ENCODE results near the gene SNAP23. TPM values are rescaled to one million over a fixed set of nuclear protein-coding genes. Genes with fewer than 3 reads are reported as not detected.

Gene SNAP23
- total and polyA plus RNA-seq, 4 experiments from 2014 or later, result 70.6 to 92.3 (median 77.0) TPM

- Mint-ChIP-seq H3K36me3 (peaks cover 17 to 49% of the 10 kb centered on the region in 2 donors), H3K27ac (peak overlapping the region in 6 of 7 donors; percentile 49 to 85 (median 78)), H3K4me3 (peak overlapping the region in 3 of 8 donors; percentile 5 to 52 (median 35)), H3K9me3 (no peaks in the 10 kb centered on the region), H3K27me3 (no peaks in the 10 kb centered on the region), H3K4me1 (peaks cover 35 to 51% (median 42%) of the 10 kb centered on the region in 4 donors)
- ChIA-PET CTCF (ENCODE audit: partially characterized antibody) (interaction anchor here (0.6 to 1.2 kb wide), 3 partner anchors 10 to 12 kb away, joined by 3 to 5 read pairs (median 4); no protein-coding TSS in a partner anchor), POLR2A (ENCODE audit: partially characterized antibody) (interaction anchor here (0.7 to 1.8 kb wide), 2 partner anchors 50 to 54 kb away, joined by 3 to 7 read pairs; partner anchors contain the start of genes SNAP23 and ZNF106)
- peaks cover 11% of the 10 kb centered on the region for H3K36me3 ChIP-seq (ENCODE audit: insufficient read depth, low read length)
- H3K27ac ChIP-seq (ENCODE audit: low read depth, low read length), result no peak overlapping the region
- H3K27me3 ChIP-seq (ENCODE audit: insufficient read depth, low read length), result no peaks in the 10 kb centered on the region
- H3K4me1 ChIP-seq (ENCODE audit: insufficient read depth, low read length), result peaks cover 40% of the 10 kb centered on the region
- no peak overlapping the region for H3K4me3 ChIP-seq (ENCODE audit: low read length in 2 of 2)
- no peaks in the 10 kb centered on the region for H3K9me3 ChIP-seq (ENCODE audit: control insufficient read depth in 1 of 2, low read length in 2 of 2)
- intact Hi-C loops (cut with micrococcal nuclease), result no loop called here
- no peak for DNase-seq
Measured at GRCh38 chr15:42544853-42545629, 49.6 kb downstream of the SNAP23 start.

GRCh38 chr15:42547918-42548248, 52.4 kb downstream of the SNAP23 start:
- Mint-ChIP-seq H3K4me1 (peaks cover 36 to 69% (median 51%) of the 10 kb centered on the region in 4 donors), H3K4me3 (peak overlapping the region; percentile 93 to 100 (median 96)), H3K9me3 (no peaks in the 10 kb centered on the region), H3K36me3 (peaks cover 12 to 43% of the 10 kb centered on the region in 2 donors), H3K27ac (peak overlapping the region; percentile 87 to 100 (median 98)), H3K27me3 (no peaks in the 10 kb centered on the region)
- peak overlapping the region; percentile 92 to 99 for H3K4me3 ChIP-seq (ENCODE audit: low read length in 2 of 2)
- H3K36me3 ChIP-seq (ENCODE audit: insufficient read depth, low read length), result peaks cover 11% of the 10 kb centered on the region
- no peaks in the 10 kb centered on the region for H3K9me3 ChIP-seq (ENCODE audit: control insufficient read depth in 1 of 2, low read length in 2 of 2)
- no peaks in the 10 kb centered on the region for H3K27me3 ChIP-seq (ENCODE audit: insufficient read depth, low read length)
- H3K27ac ChIP-seq (ENCODE audit: low read depth, low read length), result peak overlapping the region; percentile 88
- intact Hi-C loops (cut with micrococcal nuclease), result loop anchor here (1.0 to 2.0 kb wide), 4 partner anchors 27 to 102 kb away; partner anchors contain the start of genes STARD9 and ZNF106
- peaks cover 47% of the 10 kb centered on the region for H3K4me1 ChIP-seq (ENCODE audit: insufficient read depth, low read length)
- CTCF ChIA-PET (ENCODE audit: partially characterized antibody), result interaction anchor here (1.0 to 1.6 kb wide), 3 partner anchors 33 to 103 kb away, joined by 3 to 5 read pairs (median 3); no protein-coding TSS in a partner anchor
- POLR2A ChIA-PET (ENCODE audit: partially characterized antibody), result interaction anchor here (0.8 to 5.6 kb wide), 15 partner anchors 12 to 275 kb away, joined by 3 to 60 read pairs (median 5); partner anchors contain the start of genes GANC, SNAP23, STARD9 and TMEM87A
- DNase-seq, result no peak

GRCh38 chr15:42548249-42549031, 53.0 kb downstream of the SNAP23 start, which contains the start of the genes HAUS2 and LRRC57:
Gene HAUS2, plus strand, starts transcription at chr15:42548838. Its CDS starts 35 bp downstream, at chr15:42548873.
Gene LRRC57, minus strand, starts transcription at chr15:42548793. Its CDS starts 359 bp downstream, at chr15:42548434.
- intact Hi-C loops (cut with micrococcal nuclease), result loop anchor here (1.0 to 2.0 kb wide), 4 partner anchors 27 to 102 kb away; partner anchors contain the start of genes STARD9 and ZNF106

GRCh38 chr15:42549032-42549491, 53.6 kb downstream of the SNAP23 start:
- Mint-ChIP-seq H3K36me3 (peaks cover 12 to 40% of the 10 kb centered on the region in 2 donors), H3K9me3 (no peaks in the 10 kb centered on the region), H3K27me3 (no peaks in the 10 kb centered on the region), H3K4me3 (peak overlapping the region; percentile 93 to 100 (median 96)), H3K4me1 (peaks cover 40 to 78% (median 59%) of the 10 kb centered on the region in 4 donors), H3K27ac (peak overlapping the region; percentile 87 to 100 (median 98))
- Histone ChIP-seq H3K4me1 (ENCODE audit: insufficient read depth, low read length) (peaks cover 54% of the 10 kb centered on the region), H3K36me3 (ENCODE audit: insufficient read depth, low read length) (peaks cover 11% of the 10 kb centered on the region), H3K27me3 (ENCODE audit: insufficient read depth, low read length) (no peaks in the 10 kb centered on the region), H3K27ac (ENCODE audit: low read depth, low read length) (peak overlapping the region; percentile 88), H3K4me3 (ENCODE audit: low read length in 2 of 2) (peak overlapping the region; percentile 92 to 99), H3K9me3 (ENCODE audit: control insufficient read depth in 1 of 2, low read length in 2 of 2) (no peaks in the 10 kb centered on the region)
- peak in 1 of 5 donors; percentile 56 for DNase-seq
- POLR2A ChIA-PET (ENCODE audit: partially characterized antibody), result interaction anchor here (1.0 to 5.6 kb wide), 9 partner anchors 10 to 276 kb away, joined by 3 to 60 read pairs (median 8); partner anchors contain the start of genes GANC, SNAP23, STARD9 and TMEM87A
- intact Hi-C loops (cut with micrococcal nuclease), result loop anchor here (2.0 kb wide), 1 partner anchor 58 kb away; the partner anchor contains the start of gene ZNF106
- CTCF ChIA-PET (ENCODE audit: partially characterized antibody), result interaction anchor here (1.3 kb wide), 1 partner anchor 54 kb away, joined by 4 read pairs; the partner anchor contains the start of gene SNAP23

More at GRCh38 chr15:42548249-42549031, 53.0 kb downstream of the SNAP23 start, which contains the start of the genes HAUS2 and LRRC57:
- Histone ChIP-seq H3K27ac (ENCODE audit: low read depth, low read length) (peak within 1 kb of the TSS; percentile 88), H3K4me1 (ENCODE audit: insufficient read depth, low read length) (peaks cover 52% of the 10 kb centered on the region), H3K27me3 (ENCODE audit: insufficient read depth, low read length) (no peaks in the 10 kb centered on the region), H3K36me3 (ENCODE audit: insufficient read depth, low read length) (peaks cover 11% of the 10 kb centered on the region), H3K4me3 (ENCODE audit: low read length in 2 of 2) (peak within 1 kb of the TSS; percentile 92 to 99), H3K9me3 (ENCODE audit: control insufficient read depth in 1 of 2, low read length in 2 of 2) (no peaks in the 10 kb centered on the region)
- H3K27me3 Mint-ChIP-seq, result no peaks in the 10 kb centered on the region
- ChIA-PET CTCF (ENCODE audit: partially characterized antibody) (interaction anchor here (1.0 to 1.3 kb wide), 3 partner anchors 33 to 103 kb away, joined by 3 to 4 read pairs (median 3); partner anchors contain the start of gene SNAP23), POLR2A (ENCODE audit: partially characterized antibody) (interaction anchor here (0.8 to 5.6 kb wide), 16 partner anchors 10 to 275 kb away, joined by 3 to 60 read pairs (median 4); partner anchors contain the start of genes GANC, SNAP23, STARD9 and TMEM87A)
- peak; percentile 85 to 89 (median 86) for DNase-seq
- peak within 1 kb of the TSS; percentile 93 to 100 (median 96) for H3K4me3 Mint-ChIP-seq
- H3K9me3 Mint-ChIP-seq, result no peaks in the 10 kb centered on the region
- H3K4me1 Mint-ChIP-seq, result peaks cover 36 to 71% (median 53%) of the 10 kb centered on the region in 4 donors
- H3K27ac Mint-ChIP-seq, result peak within 1 kb of the TSS; percentile 87 to 100 (median 98)
- H3K36me3 Mint-ChIP-seq, result peaks cover 12 to 40% of the 10 kb centered on the region in 2 donors

GRCh38 chr15:42549741-42550392, 54.4 kb downstream of the SNAP23 start:
- ChIA-PET CTCF (ENCODE audit: partially characterized antibody) (interaction anchor here (1.3 kb wide), 1 partner anchor 55 kb away, joined by 4 read pairs; the partner anchor contains the start of gene SNAP23), POLR2A (ENCODE audit: partially characterized antibody) (interaction anchor here (1.0 to 5.6 kb wide), 5 partner anchors 11 to 59 kb away, joined by 3 to 60 read pairs (median 33); partner anchors contain the start of genes SNAP23, STARD9 and ZNF106)
- Histone ChIP-seq H3K36me3 (ENCODE audit: insufficient read depth, low read length) (peaks cover 5% of the 10 kb centered on the region), H3K4me3 (ENCODE audit: low read length in 2 of 2) (no peak overlapping the region), H3K9me3 (ENCODE audit: control insufficient read depth in 1 of 2, low read length in 2 of 2) (no peaks in the 10 kb centered on the region), H3K27ac (ENCODE audit: low read depth, low read length) (no peak overlapping the region), H3K27me3 (ENCODE audit: insufficient read depth, low read length) (no peaks in the 10 kb centered on the region), H3K4me1 (ENCODE audit: insufficient read depth, low read length) (peaks cover 53% of the 10 kb centered on the region)
- Mint-ChIP-seq H3K4me3 (peak overlapping the region; percentile 93 to 100 (median 96)), H3K36me3 (peaks cover 11 to 39% of the 10 kb centered on the region in 2 donors), H3K9me3 (no peaks in the 10 kb centered on the region), H3K27ac (peak overlapping the region; percentile 39 to 91 (median 81)), H3K4me1 (peaks cover 39 to 84% (median 57%) of the 10 kb centered on the region in 4 donors), H3K27me3 (no peaks in the 10 kb centered on the region)
- no peak for DNase-seq
- intact Hi-C loops (cut with micrococcal nuclease), result loop anchor here (2.0 kb wide), 1 partner anchor 59 kb away; the partner anchor contains the start of gene ZNF106

- Histone ChIP-seq H3K36me3 (ENCODE audit: insufficient read depth, low read length) (no peaks in the 10 kb centered on the region), H3K9me3 (ENCODE audit: control insufficient read depth in 1 of 2, low read length in 2 of 2) (no peaks in the 10 kb centered on the region), H3K27ac (ENCODE audit: low read depth, low read length) (no peak overlapping the region), H3K4me1 (ENCODE audit: insufficient read depth, low read length) (peaks cover 21% of the 10 kb centered on the region), H3K4me3 (ENCODE audit: low read length in 2 of 2) (no peak overlapping the region), H3K27me3 (ENCODE audit: insufficient read depth, low read length) (no peaks in the 10 kb centered on the region)
- Mint-ChIP-seq H3K4me1 (peaks cover 17 to 56% (median 30%) of the 10 kb centered on the region in 4 donors), H3K27me3 (no peaks in the 10 kb centered on the region), H3K4me3 (no peak overlapping the region), H3K36me3 (peaks cover 4 to 25% of the 10 kb centered on the region in 2 donors), H3K9me3 (no peaks in the 10 kb centered on the region), H3K27ac (peak overlapping the region in 3 of 7 donors; percentile 1 to 47 (median 30))
- intact Hi-C loops (cut with micrococcal nuclease), result no loop called here
- POLR2A ChIA-PET (ENCODE audit: partially characterized antibody), result interaction anchor here (0.6 kb wide), 2 partner anchors 88 to 162 kb away, joined by 3 read pairs; no protein-coding TSS in a partner anchor
- CTCF ChIA-PET (ENCODE audit: partially characterized antibody), result no interaction called here
- DNase-seq, result no peak
Measured at GRCh38 chr15:42553554-42553953, 58.1 kb downstream of the SNAP23 start.

Measured in CD4-positive, alpha-beta memory T cell (primary cell).